CD4-positive, alpha-beta T cell treated with Interleukin-4 for 4 hours (primary cell): ENCODE results near the gene CALHM1.
A peak's percentile ranks its signal among the peaks of the same experiment; 100 is the strongest.

ENCODE experiments used
- DNase-seq: peaks from one replicate; pipeline ENCODE4 v3.0.0-alpha.2; 2020

CALHM1 gene

DNA sequence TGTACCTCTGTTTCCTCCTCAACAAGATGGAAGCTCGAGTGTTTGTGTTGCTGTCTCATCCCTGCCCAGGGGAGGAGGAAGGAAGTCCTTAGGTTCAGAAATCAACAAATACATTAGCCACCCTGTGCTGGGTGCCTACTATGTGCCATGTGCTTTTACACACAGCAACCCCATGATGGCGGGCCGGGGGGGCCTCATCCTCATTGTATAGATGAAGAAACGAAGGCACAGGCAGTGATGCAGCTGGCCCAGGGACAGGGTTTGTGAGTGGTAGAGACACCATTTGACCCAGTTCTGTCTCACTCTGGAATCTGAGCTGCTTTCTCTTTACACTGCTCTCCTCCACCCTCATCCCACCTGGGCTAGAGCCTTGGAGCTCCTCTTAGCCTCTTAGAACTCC lies 4.7 kb downstream of the CALHM1 start:
- no peak for DNase-seq

DNA sequence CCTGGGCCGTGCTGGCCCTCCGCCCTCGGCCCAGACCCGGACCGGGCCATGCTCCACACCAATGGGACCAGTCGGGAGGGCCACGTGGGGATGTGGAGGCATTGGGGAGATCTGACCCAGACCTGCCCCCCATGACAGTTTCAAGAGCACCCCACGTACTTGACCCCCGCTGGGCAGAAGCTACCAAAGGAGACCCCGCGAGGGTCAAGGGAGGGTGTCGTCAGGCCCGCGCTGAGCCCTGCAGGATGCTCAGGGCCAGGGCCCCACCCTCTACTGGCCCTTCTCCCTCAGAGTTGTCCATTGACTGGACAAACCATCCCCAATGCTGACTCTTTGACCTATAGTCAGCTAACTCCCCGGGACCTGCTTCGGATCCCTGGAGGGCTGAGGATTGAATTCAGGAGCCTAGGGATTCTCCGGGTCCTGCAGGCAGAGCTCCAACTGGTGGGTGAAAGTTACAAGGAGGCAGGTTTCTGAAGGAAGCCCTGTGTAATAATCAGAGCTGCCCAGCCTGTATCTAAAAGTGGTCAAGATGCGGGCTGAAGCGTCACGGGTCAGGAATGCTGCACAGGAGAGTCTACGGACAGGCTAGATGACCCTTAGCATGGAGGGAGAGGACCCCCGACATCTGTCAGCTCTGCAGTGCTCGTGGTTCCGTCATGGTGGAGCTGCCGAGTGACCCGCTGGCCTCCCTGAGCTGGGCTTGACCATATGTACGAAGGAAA lies 6.0 kb downstream of the CALHM1 start:
- no peak for DNase-seq

DNA sequence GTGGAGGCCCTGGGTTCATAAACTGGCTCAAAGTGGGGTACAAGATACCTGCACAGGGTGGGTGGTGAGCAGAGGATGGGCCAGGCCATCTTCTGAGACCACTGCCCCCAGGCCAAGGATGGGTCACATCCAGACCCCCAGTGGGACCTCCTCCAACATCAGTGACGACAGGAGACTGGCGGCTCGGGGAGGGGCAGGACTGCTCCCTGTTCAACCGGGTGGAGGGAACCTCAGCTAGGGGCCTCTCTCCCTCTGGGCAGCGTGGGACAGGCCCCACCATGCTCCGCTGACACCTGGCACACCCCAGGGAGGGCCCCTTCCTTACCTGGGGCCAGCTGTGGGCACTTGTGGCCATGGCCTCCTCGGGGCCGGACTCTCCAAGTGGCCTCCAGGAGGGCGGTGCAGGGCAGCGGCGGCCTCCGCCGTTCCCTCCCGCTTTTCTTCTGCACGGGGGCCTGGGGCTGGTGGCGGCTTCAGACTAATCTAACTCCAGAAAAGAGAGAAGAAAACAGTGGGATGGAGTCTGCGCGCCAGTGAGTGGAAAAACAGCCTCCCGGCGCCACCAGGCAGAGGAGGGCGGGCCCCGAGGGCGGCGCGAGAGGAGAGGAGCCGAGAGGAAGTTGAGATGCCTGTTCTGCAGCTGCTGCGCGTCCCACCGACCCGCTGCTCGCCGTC lies 6.7 kb downstream of the CALHM1 start, which contains the start of gene CALHM2:
Gene CALHM2 (minus strand): TSS at position 540 of the 675 bp plus-strand sequence. CDS start 2,429 bp downstream, outside the sequence.
- DNase-seq, result peak; percentile 56

DNA sequence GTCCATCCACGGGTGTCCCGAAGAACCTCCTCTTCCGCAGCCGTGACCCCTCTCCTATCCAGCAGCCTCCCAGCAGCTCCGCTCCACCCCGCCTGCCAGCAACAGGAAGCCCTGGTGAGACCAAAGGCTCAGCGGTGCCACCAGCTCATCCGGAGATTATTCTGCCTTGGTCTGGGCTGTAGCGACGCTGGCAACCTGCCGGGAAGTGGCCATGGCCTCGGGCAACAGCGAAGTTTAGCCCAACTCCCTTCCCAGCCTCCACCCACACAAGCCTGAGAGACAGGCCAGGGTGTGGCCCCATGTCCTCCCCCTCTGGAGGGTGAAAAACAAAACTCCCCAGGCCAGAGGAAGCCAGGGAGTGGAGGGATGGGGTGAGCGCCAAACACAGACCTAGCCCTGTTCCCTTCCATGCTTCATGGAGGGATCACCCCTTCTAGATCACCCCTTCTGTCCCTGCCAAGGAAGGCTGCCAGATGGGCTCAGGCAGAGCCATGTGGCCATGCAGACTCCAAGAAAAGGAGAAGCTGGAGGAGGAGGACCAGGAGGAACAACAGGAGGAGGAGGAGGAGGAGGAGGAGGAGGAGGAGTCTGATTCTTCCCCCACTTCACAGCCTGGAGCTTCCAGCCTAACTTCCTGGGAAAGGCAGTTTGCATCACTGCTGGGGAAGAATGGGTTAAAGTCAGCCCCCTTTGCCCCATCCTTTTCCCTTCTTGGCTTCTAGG lies 7.4 kb downstream of the CALHM1 start:
- peak; percentile 56 for DNase-seq

DNA sequence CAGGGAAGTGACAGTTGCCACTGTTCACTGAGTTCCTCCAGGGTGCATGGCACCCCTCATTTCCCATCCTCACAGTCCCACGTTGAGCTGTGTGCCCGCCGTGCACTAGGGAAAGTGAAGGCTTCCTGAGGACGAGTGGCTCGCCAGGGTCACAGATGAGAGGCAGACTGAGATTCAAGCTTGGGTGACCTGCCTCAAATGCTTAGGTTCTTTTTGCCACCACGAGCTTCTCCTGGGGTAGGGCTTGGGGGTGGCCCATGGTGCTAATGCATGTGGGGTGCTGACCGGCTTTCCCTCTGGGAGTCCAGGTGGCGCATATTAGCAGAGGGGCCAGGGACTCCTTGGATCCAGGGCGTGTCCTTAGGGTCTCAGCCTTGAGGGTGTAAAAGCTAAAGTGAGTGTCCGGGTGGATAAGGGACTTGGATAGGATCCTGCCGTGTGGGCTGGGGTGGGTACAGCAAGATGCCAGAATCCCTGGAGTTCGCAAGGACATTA lies 8.5 kb downstream of the CALHM1 start:
- no peak for DNase-seq

DNA sequence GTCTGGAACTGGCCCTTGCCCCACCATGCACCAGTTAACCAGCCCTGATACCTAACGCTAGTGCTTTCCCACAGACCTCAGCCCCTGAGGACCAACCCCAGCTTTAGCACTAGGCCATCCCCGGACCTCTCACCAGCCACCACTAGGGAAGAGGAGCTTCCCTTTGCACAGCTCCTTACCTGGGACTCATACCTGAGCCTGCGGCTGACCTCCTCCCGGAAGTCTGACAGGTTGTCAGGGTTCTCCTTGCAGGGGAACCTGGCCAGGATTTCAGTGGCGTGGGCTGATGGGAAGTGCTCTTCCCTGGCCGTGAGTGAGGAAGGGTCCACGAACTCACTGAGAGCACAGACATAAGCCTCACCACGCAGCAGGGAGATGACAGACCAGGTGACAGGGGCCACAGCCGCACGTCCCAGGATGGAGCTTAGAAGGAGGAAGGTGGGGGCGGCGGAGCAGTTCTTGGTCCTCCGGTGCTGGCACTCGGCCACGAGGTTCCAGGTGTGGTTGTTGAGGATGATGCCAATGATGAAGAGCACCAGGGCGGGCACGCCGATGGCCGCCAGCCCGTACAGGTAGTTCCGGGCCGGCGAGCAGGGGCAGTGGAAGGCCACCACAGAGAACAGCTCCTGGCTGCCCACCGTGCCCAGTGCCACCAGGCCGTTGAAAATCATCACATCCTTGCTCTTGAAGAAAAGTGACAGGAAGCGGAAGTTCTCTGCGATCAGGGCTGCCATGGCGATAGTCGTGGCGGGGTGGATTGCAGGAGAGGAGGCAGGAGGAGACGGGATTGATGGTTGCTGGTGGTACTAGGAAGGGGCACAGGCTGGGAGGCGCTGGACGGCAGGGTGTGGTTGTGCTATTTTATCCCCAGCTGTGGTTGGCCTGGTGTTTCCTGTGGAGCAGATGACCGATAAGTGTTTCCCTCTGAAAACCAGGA lies 9.2 kb downstream of the CALHM1 start:
- no peak for DNase-seq

DNA sequence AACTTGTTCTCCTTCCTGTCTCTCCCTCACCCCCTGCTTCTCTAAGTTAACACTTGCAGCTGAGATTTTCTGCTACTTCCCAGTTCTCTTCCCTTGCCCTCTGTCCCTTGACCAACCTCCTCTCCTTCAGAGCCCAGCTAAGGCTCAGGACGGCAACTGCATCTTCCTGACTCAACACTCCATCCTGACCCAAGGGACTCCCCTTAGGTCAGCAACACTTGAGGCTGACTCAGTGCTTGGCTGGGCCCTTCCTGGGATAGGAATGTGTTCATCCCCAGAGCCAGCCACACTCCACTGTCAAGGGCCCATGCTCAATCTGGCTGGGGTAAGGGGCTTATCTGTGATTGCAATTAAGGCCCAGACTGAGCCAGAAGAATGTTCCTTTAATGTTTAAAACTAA lies 10.0 kb downstream of the CALHM1 start:
- no peak for DNase-seq

DNA sequence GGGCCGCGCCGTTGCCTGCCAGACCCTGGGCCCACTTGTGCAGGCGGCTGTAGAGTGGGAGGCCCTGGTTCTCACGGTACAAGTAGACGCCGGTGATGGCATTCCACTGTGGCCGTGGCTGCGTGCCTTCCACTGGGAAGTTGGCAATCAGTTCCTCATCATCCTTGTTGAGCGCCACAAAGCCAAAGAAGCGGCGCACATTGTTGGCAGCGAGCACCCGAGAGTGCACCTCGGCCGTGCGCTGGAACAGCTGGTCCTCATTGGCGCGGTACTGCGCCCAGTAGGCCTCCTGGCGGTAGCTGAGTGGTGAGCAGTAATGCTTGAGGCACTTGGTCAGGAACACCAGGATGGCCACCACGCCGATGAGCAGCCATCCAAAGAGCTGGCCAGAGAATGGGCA lies 11.5 kb downstream of the CALHM1 start:
- DNase-seq, result no peak

DNA sequence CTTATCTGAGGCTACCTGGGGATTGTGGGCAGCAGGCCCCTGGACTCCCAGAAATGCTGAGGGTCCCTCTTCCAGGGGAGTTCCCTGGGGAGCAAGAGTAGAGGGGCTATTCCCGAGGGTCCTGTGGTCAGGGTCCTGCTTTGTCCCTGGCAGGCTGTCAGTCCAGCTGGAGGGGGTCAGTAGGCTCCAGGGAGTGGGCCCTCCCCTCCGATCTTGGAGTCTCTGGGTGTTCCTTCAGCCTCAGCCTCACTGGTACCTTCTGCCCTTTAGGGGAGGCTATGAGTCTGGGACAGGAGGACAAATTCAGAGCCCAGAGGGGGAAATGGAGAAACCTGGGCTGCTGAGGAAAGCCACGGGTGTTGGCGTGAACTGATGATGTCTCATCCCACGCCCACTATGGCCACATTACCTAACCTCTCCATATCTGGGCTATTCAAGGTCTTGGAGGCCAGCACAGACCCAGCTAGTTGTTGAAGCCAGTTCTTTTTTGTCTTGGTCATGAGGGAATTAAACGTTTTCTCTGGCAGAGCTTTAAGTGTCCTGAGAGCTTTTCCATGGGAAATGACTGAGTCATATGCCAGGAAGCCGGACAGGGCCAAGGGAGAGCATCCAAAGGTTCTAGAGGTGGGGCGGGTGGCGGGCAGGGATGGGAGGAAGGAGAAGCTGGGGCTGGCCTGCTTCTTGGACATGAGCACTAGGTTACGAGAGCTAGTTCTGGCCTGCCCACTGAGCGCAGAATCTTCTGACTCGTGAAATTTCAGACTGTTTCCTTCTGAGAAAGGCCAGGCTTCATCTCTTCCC lies 12.7 kb downstream of the CALHM1 start:
- DNase-seq, result no peak

DNA sequence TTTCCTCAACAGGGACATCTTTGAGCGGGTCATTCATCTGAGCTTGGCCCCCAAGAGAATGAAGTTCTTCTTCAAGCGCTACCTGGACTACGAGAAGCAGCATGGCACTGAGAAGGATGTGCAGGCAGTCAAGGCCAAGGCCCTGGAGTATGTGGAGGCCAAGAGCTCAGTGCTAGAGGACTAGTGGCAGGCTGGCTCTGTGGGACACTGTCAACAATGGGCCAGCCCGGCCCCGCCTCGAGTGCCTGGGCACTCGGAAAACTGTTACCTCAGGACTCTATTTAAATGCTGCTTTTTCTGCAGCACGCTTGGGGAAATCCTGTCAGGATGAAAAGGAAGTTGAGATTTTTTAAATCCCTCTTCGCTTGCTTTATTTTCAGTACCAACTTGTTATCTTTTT lies 13.3 kb downstream of the CALHM1 start:
- no peak for DNase-seq

DNA sequence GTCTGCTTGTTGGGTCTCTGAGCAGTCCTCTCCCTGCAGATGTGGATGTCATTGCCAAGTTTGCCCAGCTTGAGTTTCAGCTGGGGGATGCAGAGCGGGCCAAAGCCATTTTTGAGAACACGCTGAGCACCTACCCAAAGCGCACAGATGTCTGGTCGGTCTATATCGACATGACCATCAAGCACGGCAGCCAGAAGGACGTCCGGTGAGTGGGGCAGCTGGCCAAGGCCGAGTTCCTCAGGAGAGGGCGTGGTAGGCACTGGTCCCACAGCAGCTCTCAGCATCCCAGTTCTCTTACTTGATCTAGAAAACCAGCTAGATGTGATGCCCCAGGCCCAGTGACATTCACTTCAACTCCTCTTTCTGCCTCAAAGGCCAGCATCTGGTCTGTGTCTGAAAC lies 14.2 kb downstream of the CALHM1 start:
- no peak for DNase-seq

DNA sequence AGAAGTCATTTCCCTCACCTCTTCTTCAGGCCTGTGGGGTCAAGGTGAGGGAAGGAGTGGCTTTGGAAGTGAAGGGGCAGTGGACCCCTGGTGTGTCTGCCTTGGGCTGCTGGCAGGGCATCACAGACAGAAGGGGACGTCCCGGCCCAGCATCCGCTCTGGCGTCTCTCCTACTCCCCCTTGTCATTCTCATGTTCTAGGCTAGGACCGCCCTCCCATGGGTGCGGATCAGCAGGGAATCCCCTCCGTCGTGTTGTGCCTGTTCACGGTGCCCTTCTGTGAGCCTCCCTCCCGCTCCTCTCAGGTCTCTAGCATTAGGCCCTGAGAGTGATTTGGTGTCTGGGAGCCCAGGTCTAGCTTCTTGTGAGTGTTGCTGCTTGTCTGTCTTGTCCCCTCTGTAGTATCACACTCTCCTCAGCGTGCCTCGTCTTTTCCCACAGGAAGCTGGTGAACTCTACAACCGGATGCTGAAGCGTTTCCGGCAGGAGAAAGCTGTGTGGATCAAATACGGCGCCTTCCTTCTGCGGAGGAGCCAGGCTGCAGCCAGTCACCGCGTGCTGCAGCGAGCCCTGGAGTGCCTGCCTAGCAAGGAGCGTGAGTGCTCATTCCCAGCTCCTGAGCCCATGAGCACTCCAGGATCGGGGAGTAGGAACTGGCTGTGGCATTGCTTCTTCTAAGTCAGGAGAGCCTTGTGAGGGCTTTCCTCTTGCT lies 15.1 kb downstream of the CALHM1 start:
- no peak for DNase-seq

DNA sequence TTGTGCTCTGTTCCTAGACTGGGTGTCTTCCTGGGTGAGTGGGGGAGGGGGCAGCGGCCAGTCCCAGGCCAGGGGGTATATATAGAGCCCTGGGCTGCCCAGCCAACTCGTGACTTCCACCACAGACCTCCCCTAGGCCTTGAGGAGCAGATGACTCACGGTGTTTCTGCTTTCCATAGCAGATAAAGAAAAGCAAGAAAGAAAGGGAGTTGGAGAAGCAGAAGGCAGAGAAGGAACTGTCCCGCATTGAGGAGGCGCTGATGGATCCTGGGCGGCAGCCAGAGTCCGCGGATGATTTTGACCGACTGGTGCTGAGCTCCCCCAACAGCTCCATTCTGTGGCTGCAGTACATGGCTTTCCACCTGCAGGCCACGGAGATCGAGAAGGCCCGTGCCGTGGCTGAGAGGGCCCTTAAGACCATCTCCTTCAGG lies 16.7 kb downstream of the CALHM1 start:
- no peak for DNase-seq

DNA sequence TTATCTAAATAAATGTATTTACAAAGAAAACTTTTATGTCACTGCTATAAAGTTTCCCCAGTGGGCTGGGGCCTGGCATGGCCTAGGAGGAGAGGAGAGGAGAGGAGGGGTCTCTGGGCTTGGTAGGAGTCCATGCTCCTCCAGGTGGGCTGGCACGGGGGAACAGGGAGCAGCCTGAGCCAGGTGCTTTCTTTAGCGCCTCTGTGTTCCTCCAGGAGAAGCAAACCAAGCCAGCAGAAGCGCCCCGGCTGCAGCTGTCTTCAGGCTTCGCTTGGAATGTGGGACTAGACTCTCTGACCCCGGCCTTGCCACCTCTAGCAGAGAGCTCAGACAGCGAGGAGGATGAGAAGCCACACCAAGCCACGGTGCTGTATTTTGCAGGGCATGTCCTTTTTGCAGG lies 17.1 kb downstream of the CALHM1 start:
- no peak for DNase-seq

DNA sequence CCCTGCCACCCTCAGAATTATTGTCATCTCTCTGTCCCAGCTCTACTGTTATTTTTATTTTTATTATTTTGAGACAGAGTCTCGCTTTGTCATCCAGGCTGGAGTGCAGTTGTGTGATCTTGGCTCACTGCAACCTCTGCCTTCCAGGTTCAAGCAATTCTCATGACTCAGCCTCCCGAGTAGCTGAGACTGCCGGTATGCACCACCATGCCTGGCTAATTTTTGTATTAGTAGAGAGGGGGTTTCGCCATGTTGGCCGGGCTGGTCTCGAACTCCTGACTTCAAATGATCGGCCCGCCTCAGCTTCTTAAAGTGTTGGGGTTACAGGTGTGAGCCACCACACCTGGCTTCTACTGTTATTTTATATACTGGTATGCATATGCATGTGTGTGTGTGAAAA lies 17.5 kb downstream of the CALHM1 start:
- no peak for DNase-seq

DNA sequence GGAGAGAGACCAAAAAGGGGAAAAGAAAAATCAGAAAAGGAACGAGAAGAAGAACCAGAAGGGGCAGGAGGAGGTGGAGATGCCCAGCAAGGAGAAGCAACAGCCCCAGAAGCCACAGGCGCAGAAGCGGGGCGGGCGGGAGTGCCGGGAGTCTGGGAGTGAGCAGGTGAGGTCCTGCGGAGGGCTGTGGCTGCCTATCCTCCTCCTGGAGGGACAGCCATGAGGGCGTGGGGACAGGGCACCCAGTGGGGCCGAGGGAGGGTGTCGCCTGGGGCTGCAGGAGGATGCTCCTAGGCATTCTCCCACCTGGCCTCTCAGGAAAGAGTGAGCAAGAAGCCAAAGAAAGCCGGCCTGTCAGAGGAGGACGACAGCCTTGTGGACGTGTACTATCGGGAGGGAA lies 18.3 kb downstream of the CALHM1 start:
- DNase-seq, result no peak

DNA sequence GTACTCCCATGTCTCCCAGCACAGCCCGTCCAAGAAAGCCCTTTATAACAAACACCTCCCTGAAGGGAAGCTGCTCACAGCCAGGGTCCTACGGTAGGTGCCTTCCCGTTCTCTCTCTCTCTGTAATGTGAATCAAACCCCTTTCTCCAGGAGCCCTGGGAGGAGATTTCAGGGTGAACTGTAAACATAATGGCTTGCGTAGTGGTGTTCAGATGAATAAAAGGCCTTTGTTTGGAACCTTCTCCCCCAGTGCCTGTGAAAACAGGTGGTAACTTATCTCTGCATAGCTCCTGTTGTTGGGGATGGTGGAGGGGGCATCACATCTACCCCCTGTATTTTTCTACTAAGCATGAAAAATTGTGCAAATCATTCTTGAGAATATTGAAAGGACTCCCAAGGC lies 18.9 kb downstream of the CALHM1 start:
- DNase-seq, result no peak

DNA sequence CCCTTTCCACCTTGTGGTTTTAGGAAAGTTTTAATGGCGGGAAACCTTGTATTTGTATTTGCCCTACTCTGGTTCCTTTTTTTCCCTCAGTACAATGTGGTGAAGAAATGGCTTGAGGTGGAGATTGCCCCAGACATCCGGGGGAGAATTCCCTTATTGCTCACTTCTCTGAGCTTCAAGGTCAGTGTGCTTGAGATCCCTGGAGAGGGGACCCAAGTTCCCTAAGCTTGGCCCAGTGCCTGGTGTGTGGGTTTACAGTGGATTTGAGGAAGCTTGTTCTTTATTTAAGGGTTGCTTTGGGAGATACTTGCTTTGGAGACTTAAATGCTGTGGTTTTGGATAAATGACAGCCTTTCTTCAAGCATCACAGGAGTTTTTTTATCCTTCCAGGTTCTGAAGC lies 24.8 kb downstream of the CALHM1 start:
- no peak for DNase-seq

DNA sequence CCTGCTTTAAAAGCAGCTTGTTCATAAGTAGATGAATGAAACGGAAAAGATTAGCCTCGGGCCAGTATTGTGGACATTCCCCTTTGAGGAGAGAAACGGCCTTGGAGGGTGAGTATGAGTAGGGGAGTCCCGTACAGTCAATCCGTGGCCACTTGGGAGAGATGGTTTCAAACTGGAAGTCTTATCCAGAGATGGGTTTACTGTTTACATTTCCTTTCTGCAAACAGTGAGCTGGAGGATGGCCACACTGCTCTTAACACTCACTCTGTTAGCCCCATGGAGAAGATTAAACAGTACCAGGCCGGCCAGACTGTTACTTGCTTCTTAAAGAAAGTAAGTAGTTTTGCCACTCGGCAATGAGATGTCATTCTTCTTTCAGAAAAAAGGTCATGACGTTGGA lies 26.8 kb downstream of the CALHM1 start:
- DNase-seq, result no peak

DNA sequence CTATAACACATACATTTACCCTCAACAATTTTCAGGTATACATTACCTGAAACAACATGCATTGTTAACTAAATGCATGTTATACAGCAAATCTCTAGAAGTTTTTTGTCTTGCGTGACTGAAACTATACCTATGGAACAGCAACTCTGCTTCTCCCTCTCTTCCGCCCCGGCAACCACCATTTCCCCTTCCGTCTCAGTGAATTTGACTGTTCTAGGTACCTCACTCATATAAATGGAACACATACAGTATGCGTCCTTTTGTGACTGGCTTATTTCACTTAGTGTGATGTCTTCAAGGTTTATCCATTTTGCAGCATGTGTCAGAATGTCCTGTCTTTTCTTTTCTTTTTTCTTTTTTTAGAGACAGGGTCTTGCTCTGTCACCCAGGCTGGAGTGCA lies 29.1 kb downstream of the CALHM1 start:
- peak; percentile 29 for DNase-seq

DNA sequence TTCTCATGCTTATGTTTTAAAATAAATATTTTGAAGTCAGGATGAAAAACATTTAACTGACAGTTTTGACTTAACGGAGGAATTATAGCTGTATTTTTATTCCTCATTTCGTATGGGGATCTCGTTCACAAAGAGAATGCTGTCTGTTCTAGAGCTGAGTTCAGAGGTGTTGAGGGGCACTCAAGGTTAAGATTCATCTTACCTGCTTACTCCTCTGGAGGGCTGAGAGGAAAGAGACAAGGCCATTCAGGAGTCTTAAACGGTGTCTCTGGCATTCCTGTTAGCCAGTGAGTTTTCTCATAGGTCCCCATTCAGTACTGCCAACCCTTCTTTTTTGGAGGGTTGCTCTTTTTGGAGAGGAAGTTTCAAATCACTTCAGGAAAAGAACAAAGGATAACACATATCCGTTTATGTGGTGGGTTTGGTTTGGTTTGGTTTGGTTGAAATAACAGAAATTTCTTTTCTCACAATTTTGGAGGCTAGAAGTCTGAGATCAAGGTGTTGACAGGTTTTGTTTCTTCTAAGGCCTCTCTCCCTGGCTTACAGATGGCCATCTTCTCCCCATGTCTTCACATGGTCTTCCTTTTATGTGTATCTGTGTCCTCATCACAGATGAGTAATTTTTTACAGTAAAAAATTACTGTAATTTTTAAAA lies 29.6 kb downstream of the CALHM1 start:
- DNase-seq, result no peak
